Endothelial cell of umbilical vein (primary cell): ENCODE results near the gene TBX1. TPM values are rescaled to one million over a fixed set of nuclear protein-coding genes. Genes with fewer than 3 reads are reported as not detected.

Source experiments
- BruUV-seq: library from RNA; stranded (reverse); fragments of 400-500 nt; replicated peaks from 2 replicates; lab custom pipeline; 2021; lab: Mats Ljungman, UMichigan
- CTCF ChIA-PET: fragments of 300-600, 350-600 bp; sonication (Branson Sonifier 250); formaldehyde crosslinking; loops from one replicate; lab custom pipeline; 2021; ENCODE audit warnings: antibody characterized with exemption, inconsistent platforms; lab: Charles Lee
- POLR2A ChIA-PET: fragments of 300-600, 350-600 bp; sonication (Branson Sonifier 250); formaldehyde crosslinking; loops from one replicate; lab custom pipeline; 2021; ENCODE audit warnings: antibody characterized with exemption, inconsistent platforms; lab: Charles Lee
- DNase-seq: peaks from one replicate; pipeline ENCODE4 v3.0.0-alpha.2; 2011; ENCODE audit warnings: low read depth, low spot score
- FAIRE-seq: peaks from 2 replicates; lab custom pipeline; 2011; peaks lifted over from hg19 to GRCh38; lab: Jason Lieb, UNC
- H2AFZ ChIP-seq: 2 replicates; pipeline ENCODE4 v1.6.0; 2012; ENCODE audit warnings: low read depth, low read length, control low read depth, inconsistent platforms
- H3K27ac ChIP-seq: 2 replicates; pipeline ENCODE4 v1.5.1; 2011; ENCODE audit warnings: low read depth, mild to moderate bottlenecking, control low read depth, low read length, moderate library complexity; ENCODE audit not compliant: insufficient read depth
- H3K27me3 ChIP-seq, 2 experiments: 2 replicates each; pipeline versions ENCODE4 v1.6.0 to v1.6.1; 2011; ENCODE audit warnings: low read length in 2 of 2, mixed read lengths in 1 of 2; ENCODE audit not compliant: control insufficient read depth in 2 of 2, insufficient read depth in 2 of 2
- H3K36me3 ChIP-seq, 2 experiments: 2 replicates in 1 of 2; 3 replicates in 1 of 2; pipeline ENCODE4 v1.5.1; 2011; ENCODE audit warnings: low read length in 2 of 2, mild to moderate bottlenecking in 1 of 2, moderate library complexity in 1 of 2; ENCODE audit not compliant: control insufficient read depth in 2 of 2, insufficient read depth in 2 of 2; ENCODE audit errors: extremely low read depth in 1 of 2
- H3K4me1 ChIP-seq: 3 replicates; pipeline ENCODE4 v1.5.1; 2011; ENCODE audit warnings: mild to moderate bottlenecking, low read length; ENCODE audit not compliant: control insufficient read depth, insufficient read depth; ENCODE audit errors: extremely low read depth
- H3K4me2 ChIP-seq: 2 replicates; pipeline ENCODE4 v1.6.1; 2011; ENCODE audit warnings: low read length, control low read depth, mixed read lengths; ENCODE audit not compliant: insufficient read depth
- H3K4me3 ChIP-seq, 3 experiments: fragments of 200-600 bp in 1 of 3; sonication (generic), shearing (Covaris generic) in 1 of 3; replicated peaks in 1 of 3; 2 replicates each; pipeline ENCODE4 v1.5.1; 2011 to 2016; ENCODE audit warnings: control low read depth in 3 of 3, low read length in 3 of 3, mild to moderate bottlenecking in 2 of 3, inconsistent platforms in 1 of 3, low read depth in 1 of 3, moderate library complexity in 1 of 3; ENCODE audit not compliant: insufficient read depth in 1 of 3
- H3K79me2 ChIP-seq: 2 replicates; pipeline ENCODE4 v1.6.0; 2012; ENCODE audit warnings: low read length, inconsistent platforms; ENCODE audit not compliant: control insufficient read depth, insufficient read depth
- H3K9ac ChIP-seq: replicated peaks from 2 replicates; pipeline ENCODE3; 2011; ENCODE audit warnings: low read length, control low read depth; ENCODE audit not compliant: insufficient read depth; ENCODE audit errors: extremely low read depth
- H3K9me1 ChIP-seq: replicated peaks from 3 replicates; pipeline ENCODE4 v1.6.0; 2011; ENCODE audit warnings: mild to moderate bottlenecking, low read length; ENCODE audit not compliant: control insufficient read depth, insufficient read depth; ENCODE audit errors: extremely low read depth
- H3K9me3 ChIP-seq: replicated peaks from 2 replicates; pipeline ENCODE4 v1.5.1; 2012; ENCODE audit warnings: low read length, inconsistent platforms; ENCODE audit not compliant: control insufficient read depth, insufficient read depth
- H4K20me1 ChIP-seq: replicated peaks from 2 replicates; pipeline ENCODE3; 2011; ENCODE audit warnings: mild to moderate bottlenecking, low read length; ENCODE audit not compliant: control insufficient read depth, insufficient read depth; ENCODE audit errors: extremely low read depth
- EZH2 ChIP-seq: IDR thresholded peaks from 2 replicates; pipeline ENCODE4 v1.6.1; 2012; ENCODE audit warnings: borderline replicate concordance, low read depth, mild to moderate bottlenecking, moderate library complexity, low read length, inconsistent platforms; ENCODE audit not compliant: severe bottlenecking
- FOS ChIP-seq: IDR thresholded peaks from 2 replicates; pipeline ENCODE4 v1.6.1; 2011; ENCODE audit warnings: mild to moderate bottlenecking, low read length, moderate library complexity, borderline replicate concordance; ENCODE audit not compliant: insufficient read depth
- GATA2 ChIP-seq: IDR thresholded peaks from 2 replicates; pipeline ENCODE4 v1.7.0; 2011; ENCODE audit warnings: low read depth, mild to moderate bottlenecking, moderate library complexity, mixed read lengths, low read length; ENCODE audit not compliant: insufficient read length, insufficient read depth
- JUN ChIP-seq: IDR thresholded peaks from 2 replicates; pipeline ENCODE4 v1.6.1; 2011; ENCODE audit warnings: borderline replicate concordance, low read depth; ENCODE audit not compliant: insufficient read length, insufficient read depth
- MYC ChIP-seq: IDR thresholded peaks from one replicate; pipeline ENCODE4 v1.6.1; 2011; ENCODE audit warnings: mild to moderate bottlenecking, low read depth, low read length
- POLR2A ChIP-seq: IDR thresholded peaks from 2 replicates; pipeline ENCODE4 v1.6.1; 2012; ENCODE audit warnings: low read depth, mild to moderate bottlenecking, control low read depth, low read length
- POLR2AphosphoS5 ChIP-seq: IDR thresholded peaks from 2 replicates; pipeline ENCODE4 v1.6.1; 2012; ENCODE audit warnings: low read depth, mild to moderate bottlenecking, control low read depth, low read length, moderate library complexity; ENCODE audit not compliant: insufficient read depth
- dilution Hi-C: fragments of 300-500 bp; cut with MboI; formaldehyde crosslinking; loops from one replicate; pipeline ENCODE4 v1.15.0; 2019; ENCODE audit warnings: low sequenced_read_pairs; ENCODE audit not compliant: extremely low pct_ligation_motif_present
- intact Hi-C: fragments of 100-400 bp; cut with micrococcal nuclease; formaldehyde crosslinking; loops from one replicate; pipeline ENCODE4 v1.10.0; 2022
- polyA plus RNA-seq, 4 experiments: library from polyadenylated mRNA; depleted of rRNA in 3 of 4; stranded (reverse) in 3 of 4; unstranded in 1 of 4; fragments of >200 nt; gene quantifications; 2 replicates each; pipeline versions ENCODE4 v1.2.1 to v1.2.3, GENCODE V29; 2011 to 2012; ENCODE audit warnings: missing spikeins in 1 of 4
- total RNA-seq: library from RNA; stranded (reverse); gene quantifications from 2 replicates; pipeline ENCODE4 v1.2.3, GENCODE V29; 2021
- TF ChIP-seq, protein P1 (sequence below), 2 donors: IDR thresholded peaks; 1 replicate in 1 of 2; 2 replicates in 1 of 2; pipeline ENCODE4 v1.5.1; 2011; ENCODE audit warnings: low read length in 2 of 2, mild to moderate bottlenecking in 2 of 2, moderate library complexity in 2 of 2, control low read depth in 1 of 2, inconsistent platforms in 1 of 2, low read depth in 1 of 2; ENCODE audit not compliant: insufficient read depth in 1 of 2; ENCODE audit errors: extremely low read depth in 1 of 2
- TF ChIP-seq, protein P2 (sequence below): IDR thresholded peaks from 2 replicates; pipeline ENCODE4 v1.6.1; 2011; ENCODE audit not compliant: insufficient read depth, insufficient read length

TBX1 gene
- total and polyA plus RNA-seq, 2 donors (not counting 3 experiments of a cell fraction or from before 2014, with no cell fraction given) = 11.0 to 30.2 TPM

DNA sequence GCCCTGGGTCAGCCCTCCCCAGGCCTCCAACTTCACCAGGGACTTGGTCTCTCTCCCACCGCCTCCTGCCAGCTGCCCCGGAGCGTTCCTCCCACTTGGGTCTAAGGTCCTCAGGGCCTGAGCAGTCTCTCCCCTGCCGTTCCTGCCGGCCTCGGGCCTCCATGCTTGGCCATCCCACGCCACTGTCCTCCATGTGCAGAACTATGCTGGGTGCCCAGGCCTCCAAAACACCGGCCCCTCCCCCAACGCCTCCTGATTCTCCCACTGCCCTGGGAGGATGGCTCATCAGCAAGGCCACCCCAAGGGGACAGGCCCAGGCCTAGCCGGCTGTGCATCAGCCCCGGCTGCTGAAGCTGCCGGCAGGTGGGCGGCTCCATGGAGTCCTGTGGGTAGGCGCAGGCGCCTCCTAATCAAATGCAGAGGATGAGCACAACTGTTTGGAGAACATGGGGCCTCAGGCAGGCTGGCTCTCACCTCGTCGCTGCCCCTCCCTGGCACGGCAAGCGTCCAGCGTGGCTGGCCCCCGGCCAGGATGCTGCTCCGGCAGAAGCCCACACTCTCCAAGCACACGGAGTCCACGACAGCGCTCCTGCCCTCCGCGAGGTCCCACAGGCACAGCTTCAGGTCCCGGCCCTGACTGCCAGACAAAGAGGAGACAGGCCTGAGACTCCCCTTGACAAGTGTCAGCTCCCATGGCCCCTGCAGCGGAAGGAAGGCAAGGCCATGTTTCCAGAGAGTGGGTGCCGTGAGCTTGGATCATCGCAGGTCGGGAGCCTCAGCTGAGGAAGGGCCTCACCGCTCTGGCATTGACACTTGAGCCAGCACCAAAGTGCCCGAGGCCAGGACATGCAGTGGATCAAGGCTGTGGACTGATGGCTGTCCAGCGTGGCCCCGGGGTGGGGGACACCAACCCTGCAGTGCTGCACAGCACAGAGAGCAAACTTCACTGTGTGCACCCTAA is 51.5 kb downstream of the TBX1 start:
- Histone ChIP-seq H3K9ac (no peak overlapping the region), H3K79me2 (no peaks in the 10 kb centered on the region), H3K9me3 (no peaks in the 10 kb centered on the region), H3K4me3 (no peak overlapping the region), H3K27ac (no peak overlapping the region), H2AFZ (no peak overlapping the region), H4K20me1 (no peaks in the 10 kb centered on the region), H3K4me2 (no peak overlapping the region), H3K27me3 (no peaks in the 10 kb centered on the region), H3K36me3 (no peaks in the 10 kb centered on the region), H3K4me1 (no peaks in the 10 kb centered on the region), H3K9me1 (no peaks in the 10 kb centered on the region)
- ChIA-PET CTCF (no interaction called here), POLR2A (no interaction called here)
- dilution Hi-C loops (no loop called here), intact Hi-C loops (loop anchor here (1.0 kb wide), 1 partner anchor 65 kb away; no protein-coding TSS in a partner anchor)
- TF ChIP-seq FOS = no peak
- TF ChIP-seq, protein P1, sequence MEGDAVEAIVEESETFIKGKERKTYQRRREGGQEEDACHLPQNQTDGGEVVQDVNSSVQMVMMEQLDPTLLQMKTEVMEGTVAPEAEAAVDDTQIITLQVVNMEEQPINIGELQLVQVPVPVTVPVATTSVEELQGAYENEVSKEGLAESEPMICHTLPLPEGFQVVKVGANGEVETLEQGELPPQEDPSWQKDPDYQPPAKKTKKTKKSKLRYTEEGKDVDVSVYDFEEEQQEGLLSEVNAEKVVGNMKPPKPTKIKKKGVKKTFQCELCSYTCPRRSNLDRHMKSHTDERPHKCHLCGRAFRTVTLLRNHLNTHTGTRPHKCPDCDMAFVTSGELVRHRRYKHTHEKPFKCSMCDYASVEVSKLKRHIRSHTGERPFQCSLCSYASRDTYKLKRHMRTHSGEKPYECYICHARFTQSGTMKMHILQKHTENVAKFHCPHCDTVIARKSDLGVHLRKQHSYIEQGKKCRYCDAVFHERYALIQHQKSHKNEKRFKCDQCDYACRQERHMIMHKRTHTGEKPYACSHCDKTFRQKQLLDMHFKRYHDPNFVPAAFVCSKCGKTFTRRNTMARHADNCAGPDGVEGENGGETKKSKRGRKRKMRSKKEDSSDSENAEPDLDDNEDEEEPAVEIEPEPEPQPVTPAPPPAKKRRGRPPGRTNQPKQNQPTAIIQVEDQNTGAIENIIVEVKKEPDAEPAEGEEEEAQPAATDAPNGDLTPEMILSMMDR (IDR thresholded peaks at IDR 0.05; ENCODE audit: extremely low read depth in 1 of 2, insufficient read depth in 1 of 2, low read depth in 1 of 2, low read length in 2 of 2) = no peak
- TF ChIP-seq EZH2 = no peak
- TF ChIP-seq POLR2A = no peak
- TF ChIP-seq GATA2 = no peak
- TF ChIP-seq, protein P2, sequence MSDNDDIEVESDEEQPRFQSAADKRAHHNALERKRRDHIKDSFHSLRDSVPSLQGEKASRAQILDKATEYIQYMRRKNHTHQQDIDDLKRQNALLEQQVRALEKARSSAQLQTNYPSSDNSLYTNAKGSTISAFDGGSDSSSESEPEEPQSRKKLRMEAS = no peak
- no peak for TF ChIP-seq JUN
- no peak for TF ChIP-seq MYC
- TF ChIP-seq POLR2AphosphoS5 = no peak
- FAIRE-seq (no peak), DNase-seq (no peak)
- BruUV-seq = no TSS peak
